Activated CD4-positive, CD25-positive, alpha-beta regulatory T cell (primary cell): ENCODE results near the gene RFESD.

Experiments used
- DNase-seq, 4 experiments: peaks; one replicate each; lab custom pipeline; 2025; lab: John Stamatoyannopoulos, UW

RFESD gene

DNA sequence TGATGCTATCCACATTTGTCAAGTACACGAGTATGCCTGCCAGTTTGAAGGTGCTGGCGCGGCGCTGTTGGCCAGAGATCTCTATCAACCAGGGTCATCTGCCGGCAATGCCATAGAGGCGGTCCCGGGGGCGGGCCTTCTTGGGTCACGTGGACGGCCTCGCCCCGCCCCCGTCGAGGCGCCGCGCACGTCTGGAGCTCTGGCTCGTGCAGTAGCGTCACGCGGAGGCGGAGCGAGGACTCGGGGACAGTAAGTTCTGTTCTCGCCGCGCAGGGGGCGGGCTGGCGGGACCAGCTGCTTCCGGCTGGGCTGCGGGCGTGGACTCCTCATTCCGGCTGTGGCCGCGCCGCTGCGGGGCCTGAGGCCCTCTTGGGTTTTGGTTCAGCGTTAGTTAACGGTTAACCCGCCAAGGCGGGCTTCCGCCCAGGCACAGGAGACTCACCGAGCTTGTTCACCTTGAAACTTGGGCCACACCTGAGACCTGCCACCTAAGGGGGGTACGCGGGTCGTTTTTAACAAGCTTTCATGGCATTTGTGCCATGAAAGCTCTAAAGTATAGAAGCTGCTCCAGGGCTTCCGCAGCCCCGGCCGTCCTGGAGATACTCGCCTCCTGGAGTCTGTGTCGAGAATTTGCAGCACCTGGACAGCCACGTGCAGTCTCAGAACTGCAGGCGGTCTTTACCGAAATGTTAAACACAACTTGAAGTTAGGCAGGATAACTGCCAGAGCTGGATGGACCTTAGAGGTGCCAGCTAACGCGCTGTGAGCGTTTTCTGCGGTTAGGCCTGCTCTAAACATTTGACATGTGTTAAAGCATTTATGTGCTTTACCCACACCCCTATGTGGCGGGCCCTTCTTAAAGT is at the start of gene RFESD:
RFESD (plus strand) TSS at position 209 of the 863 bp plus-strand sequence. CDS start 5,495 bp downstream, outside the sequence.
- DNase-seq, result peak; percentile 83 to 92 (median 88)

DNA sequence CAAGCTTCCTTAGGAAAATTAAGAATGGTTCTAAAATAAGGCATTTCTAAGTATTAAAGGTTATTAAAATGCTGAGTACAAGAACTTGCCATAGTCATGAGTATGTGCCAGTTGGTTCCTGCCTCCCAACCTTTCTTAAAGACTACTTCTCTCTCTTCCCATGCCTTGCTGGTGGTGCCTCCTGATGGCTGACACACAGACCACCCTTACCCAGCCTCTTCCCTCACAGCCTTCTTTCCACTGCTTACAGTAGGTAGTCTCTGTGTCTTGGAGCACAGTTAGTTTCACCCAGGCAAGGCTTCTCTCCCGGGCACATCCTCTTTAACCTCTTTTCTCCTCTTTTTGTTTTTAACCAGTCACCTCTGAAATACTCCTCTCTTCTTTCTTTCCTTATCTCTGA is 47.3 kb upstream of the RFESD start:
- no peak for DNase-seq

DNA sequence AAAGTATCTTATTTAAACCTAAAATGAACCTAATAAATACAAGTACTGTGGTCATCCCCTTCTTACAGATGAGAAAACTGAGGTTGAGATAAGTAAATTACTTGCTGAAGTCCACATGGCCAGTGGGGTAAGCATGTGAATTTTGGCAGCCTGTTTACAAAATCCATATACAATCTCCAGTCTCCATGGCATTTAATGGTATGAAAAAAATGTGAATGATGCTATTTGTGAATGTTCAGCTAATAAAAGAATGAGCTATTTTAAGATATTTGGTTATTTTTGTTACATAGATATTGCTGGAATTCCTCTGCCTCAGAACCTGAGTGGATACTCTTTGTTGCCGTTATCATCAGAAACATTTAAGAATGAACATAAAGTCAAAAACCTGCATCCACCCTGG is 46.0 kb upstream of the RFESD start:
- DNase-seq, result no peak

DNA sequence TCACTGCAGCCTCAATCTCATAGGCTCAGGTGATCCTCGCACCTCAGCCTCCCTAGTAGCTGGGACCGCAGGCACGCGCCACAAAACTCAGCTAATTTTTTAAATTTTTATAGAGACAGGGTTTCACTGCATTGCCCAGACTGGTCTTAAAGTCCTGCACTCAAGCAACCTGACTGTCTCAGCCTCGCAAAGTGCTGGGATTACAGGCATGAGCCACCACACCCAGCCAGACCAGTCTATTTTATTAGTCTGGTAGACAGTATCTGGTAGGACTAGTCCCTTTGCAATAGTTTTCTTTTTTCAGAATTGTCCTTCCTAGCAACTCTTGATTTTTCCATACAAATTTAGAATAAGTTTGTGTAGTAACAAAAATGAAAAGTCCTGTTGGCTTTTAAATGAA is 40.8 kb upstream of the RFESD start:
- DNase-seq, result no peak

DNA sequence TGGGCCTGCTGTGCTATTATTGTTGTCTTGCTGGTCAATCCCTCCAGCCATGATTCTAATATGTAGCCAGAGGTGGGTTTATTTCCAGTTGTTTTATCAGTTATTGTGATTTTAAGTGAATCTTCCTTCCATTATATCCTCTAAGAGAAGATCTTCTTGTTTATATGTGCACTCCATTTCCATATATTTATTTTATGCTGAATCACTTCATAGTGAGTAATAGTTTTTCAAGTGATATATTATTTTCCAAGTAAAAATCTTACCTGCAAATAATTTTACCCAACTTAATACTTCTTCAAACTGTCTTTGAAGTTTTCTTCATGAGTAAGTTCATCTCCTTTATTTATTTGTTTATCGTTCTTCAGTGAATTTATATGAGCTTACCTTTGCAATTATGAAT is 40.2 kb upstream of the RFESD start:
- no peak for DNase-seq

DNA sequence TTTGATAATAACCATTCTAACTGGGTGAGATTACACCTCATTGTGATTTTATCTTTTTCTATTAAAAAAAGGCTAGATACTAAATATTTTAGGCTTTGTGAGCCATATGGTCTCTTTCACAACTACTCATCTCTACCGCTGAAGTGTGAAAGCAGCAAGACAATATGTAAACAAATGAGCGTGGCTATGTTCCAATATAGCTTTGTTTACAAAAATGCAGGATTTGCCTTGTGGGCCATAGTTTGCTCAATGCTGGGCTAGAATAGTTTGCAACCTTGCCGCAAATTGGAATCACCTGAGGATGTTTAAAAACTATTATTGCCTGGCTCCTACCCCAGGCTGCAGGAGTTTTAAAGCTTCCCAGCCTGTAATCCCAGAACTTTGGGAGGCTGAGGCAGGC is 36.9 kb upstream of the RFESD start:
- no peak for DNase-seq

DNA sequence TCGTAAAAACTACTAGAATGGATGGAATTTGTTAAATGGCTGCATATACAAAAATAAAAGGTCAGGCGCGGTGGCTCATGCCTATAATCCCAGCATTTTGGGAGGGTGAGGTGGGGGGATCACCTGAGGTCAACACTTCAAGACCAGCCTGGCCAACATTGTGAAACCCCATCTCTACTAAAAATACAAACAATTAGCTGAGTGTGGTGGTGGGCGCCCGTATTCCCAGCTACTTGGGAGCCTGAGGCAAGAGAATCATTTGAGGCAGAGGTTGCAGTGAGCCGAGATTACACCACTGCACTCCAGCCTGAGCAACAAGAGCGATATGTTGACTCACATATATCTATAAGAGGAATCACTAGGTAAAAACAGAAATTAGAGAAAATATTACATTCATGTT is 36.0 kb upstream of the RFESD start:
- no peak for DNase-seq

DNA sequence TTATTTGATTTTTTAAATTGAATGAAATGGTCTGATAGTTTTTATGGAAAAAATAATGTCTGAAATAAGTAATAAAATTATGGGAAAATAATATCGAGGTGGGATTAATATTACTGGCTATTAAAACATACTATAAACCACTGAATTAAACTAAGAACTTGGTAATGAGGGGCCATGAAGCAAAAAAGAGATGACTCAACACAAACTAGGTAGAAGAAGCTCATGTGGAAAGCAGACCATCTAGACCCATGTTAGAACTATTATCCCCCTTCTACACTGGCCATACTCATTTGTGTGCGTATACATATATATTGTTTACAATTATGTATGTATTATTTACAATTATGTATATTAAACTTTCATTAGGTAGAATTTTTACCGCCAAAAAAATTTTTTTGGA is 35.2 kb upstream of the RFESD start:
- no peak for DNase-seq

DNA sequence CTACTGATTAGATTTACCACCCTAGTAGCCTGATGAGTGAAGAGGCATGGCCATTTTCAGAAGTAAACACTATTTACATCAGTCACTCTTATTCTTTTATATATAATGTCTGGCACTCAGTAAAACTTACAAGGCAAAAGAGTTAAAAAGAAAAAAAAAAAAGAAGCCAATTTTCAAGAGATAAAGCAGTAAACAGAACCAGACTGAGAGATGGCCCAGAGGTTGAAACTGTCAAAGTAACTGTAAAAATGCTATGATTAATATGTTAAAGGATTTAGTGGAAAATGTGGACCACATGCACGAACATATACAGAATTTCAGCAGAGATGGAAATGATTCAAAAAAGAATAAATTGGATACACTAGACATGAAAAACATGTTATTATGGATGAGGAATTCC is 33.1 kb upstream of the RFESD start:
- no peak for DNase-seq

DNA sequence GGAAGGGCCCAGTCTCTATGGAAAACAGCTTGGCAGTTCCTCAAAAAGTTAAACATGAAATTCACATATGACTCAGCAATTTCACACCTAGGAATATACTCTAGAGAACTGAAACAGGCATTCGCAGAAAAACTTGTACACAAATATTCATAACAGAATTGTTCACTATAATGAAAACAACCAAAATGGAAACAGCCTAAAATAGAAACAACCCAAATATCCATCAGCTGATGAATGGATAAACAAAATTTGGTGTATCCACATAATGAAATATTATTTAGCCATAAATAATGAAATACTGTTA is 31.5 kb upstream of the RFESD start:
- DNase-seq, result no peak

DNA sequence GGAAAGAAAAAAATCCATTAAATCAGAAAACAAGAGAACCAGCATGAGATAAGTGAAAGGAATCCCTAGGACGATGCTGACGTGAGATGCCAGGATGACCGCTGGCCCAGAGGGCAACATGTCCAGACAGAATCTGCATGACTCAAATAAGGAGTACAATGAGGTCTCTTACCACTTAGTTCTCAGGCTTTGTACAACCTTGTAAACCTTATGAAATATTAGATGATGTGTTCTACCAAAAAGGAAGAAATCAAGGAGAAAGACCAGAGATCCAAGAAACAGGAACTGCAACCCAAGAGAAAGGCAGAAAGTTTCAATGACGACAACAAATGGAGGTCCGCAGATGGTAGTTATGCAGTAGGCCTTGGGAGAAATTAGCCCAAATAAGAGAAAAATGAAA is 29.5 kb upstream of the RFESD start:
- DNase-seq, result no peak

DNA sequence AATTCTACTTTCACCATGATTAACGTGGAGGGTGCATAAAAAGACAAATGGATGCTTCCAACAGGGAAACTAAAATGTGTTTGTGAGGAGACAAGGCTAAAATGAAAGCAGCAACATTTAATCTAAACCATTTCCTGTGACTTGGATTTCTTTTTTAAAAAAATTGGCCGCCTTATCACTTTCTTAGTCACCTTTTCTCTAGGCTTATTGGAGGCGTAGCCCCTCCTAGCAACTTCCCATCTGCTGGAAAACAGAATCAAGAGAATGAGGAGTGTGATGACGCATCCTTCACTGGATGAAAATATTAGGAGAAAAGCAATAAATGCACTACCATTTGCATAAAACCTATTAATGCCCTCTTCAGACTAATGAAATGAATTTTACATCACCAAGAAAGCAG is 27.5 kb upstream of the RFESD start:
- no peak for DNase-seq

DNA sequence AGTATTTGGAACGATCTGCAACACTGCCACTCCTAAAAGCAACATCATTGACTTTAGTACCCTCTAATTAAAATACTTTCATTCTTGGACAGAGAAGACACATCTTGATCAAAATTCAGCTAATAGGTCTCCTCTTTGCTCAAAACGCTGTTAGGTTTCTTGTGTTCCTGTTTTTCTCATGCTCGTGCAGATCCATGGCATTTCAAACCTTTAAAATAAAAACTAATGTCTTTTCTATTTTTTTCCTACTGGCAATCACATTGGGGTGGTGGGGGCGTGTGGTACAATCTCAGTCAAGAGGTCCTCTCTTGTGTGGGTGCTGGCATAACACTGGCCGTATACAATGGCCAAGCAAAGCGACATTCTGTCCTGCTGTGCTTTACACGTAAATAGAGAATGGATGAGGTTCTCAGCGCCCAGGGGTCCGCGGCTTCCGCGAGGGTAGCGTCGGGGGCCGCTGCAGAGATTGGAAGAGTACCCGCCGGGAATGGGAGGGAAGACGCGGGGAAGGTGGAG is 27.0 kb upstream of the RFESD start:
- no peak for DNase-seq

DNA sequence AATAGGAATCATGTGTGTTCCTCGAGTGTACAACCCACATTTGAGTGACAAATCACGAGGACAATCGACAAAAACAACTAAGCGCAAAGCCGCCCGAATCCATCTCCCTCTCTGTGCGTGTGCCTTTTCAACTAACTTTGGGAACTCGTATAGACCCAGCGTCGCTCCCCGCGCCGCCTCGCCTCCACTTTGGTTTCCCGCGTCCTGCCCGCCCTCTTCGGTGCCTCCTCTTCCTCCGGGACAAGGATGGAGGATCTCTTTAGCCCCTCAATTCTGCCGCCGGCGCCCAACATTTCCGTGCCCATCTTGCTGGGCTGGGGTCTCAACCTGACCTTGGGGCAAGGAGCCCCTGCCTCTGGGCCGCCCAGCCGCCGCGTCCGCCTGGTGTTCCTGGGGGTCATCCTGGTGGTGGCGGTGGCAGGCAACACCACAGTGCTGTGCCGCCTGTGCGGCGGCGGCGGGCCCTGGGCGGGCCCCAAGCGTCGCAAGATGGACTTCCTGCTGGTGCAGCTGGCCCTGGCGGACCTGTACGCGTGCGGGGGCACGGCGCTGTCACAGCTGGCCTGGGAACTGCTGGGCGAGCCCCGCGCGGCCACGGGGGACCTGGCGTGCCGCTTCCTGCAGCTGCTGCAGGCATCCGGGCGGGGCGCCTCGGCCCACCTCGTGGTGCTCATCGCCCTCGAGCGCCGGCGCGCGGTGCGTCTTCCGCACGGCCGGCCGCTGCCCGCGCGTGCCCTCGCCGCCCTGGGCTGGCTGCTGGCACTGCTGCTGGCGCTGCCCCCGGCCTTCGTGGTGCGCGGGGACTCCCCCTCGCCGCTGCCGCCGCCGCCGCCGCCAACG is 26.3 kb upstream of the RFESD start, which contains the start of gene GPR150:
GPR150 (plus strand) TSS at position 58 of the 840 bp plus-strand sequence; CDS start at position 247, 189 bp downstream.
- peak; percentile 16 to 40 (median 31) for DNase-seq

DNA sequence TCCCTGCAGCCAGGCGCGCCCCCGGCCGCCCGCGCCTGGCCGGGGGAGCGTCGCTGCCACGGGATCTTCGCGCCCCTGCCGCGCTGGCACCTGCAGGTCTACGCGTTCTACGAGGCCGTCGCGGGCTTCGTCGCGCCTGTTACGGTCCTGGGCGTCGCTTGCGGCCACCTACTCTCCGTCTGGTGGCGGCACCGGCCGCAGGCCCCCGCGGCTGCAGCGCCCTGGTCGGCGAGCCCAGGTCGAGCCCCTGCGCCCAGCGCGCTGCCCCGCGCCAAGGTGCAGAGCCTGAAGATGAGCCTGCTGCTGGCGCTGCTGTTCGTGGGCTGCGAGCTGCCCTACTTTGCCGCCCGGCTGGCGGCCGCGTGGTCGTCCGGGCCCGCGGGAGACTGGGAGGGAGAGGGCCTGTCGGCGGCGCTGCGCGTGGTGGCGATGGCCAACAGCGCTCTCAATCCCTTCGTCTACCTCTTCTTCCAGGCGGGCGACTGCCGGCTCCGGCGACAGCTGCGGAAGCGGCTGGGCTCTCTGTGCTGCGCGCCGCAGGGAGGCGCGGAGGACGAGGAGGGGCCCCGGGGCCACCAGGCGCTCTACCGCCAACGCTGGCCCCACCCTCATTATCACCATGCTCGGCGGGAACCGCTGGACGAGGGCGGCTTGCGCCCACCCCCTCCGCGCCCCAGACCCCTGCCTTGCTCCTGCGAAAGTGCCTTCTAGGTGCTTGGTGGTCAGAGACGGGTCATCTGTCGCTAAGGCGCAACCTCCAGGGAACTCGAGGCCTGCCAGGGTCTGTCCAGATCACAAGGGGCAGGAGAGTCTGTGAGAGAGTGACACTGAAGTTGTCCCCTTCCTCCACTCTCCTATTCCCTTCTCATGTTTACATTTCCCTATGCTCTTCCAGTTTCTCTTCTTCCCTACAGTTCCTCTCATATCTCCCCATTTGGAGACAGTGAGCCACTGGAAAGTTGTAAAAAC is 25.4 kb upstream of the RFESD start:
- peak in 2 of 4 experiments; percentile 5 to 9 for DNase-seq

DNA sequence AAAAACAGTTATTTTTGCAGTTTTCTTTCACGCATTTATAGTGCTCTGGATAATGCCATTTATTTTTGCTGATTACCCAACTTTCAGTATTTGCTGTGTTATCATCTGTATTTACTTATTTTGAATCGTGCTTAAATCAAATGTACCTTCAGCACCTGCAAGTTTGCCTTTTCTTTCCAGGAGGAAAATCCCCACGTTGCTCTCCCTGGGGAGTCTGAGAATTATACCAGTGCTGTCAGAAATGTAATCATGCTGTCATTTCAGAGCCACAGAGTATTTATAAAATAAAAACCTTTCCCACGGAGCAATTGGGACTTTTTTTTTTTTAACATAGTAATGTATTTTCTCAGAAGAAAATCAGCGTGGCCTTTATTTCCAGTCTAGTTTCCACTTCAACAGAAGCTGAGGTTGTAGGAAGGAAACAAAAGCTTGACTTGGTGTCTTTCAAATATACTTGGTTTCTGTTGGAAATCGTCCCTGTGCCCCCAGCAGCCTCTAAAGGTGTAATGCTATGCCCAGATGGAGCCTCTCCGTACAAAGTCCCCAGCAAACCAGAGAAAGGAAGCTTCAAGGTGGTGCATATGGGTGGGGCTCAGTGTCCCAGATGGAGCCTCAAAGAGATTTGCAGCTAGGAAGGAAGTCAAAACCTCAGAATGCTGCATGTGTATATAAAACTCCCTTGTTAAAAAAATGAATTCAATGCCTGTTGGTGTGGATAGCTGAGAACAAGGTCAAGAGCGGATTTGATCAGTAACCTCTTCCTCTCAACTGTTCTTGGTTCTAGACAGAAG is 24.5 kb upstream of the RFESD start:
- DNase-seq, result no peak

DNA sequence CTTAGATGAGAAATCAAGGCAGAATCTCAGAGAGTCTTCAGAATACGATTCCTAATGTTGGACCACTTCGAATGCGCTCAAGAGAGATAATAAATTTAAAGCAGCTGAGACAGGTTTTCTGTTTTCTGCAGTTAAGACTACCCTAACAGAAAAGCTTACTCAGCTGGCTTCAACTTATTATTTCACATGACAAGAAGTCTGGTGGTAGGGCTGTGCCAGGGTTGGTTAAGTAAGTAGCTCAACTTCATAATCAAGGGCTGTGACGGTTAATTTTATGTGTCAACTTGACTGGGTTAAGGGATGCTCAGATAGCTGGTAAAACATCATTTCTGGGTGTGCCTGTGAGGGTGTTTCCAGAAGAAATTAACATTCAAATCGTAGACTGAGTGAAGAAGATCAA is 22.9 kb upstream of the RFESD start:
- DNase-seq, result no peak

DNA sequence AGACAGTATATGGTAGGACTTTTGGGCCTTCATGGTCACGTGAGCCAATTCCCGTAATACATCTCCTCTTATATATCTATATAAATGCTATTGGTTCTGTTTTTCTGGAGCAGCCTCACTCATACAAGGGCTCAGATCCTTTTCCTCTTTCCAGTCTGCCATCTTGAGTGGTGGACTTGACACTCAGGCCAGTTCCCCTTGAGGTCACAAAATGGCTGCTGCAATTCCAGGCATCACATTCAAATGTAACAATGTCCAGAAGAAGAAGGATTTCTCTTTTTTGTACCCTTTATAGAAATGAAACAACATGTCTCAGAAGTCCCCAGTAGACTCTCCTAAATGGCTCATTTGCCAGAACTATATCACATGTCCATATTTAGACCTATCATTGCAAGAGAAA is 22.2 kb upstream of the RFESD start:
- DNase-seq, result no peak

DNA sequence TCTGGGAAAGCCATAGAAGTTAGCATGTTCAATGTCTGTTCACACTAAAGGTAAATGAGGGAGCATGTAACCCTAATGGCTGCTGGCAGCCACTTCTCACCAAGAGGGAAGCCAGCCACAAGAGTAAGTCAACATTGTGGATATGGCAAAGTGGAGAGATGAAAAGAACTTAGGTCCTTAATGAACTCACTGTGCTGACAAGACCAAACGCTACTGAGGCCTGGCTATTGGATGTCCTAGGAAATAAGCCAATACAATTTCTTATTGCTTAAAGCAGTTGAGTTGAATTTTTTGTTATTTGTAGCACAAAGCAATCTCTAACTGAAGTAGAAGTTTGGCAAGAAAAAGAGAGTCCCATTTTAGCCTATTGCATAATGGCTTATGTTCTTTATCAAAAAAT is 19.9 kb upstream of the RFESD start:
- DNase-seq, result no peak

DNA sequence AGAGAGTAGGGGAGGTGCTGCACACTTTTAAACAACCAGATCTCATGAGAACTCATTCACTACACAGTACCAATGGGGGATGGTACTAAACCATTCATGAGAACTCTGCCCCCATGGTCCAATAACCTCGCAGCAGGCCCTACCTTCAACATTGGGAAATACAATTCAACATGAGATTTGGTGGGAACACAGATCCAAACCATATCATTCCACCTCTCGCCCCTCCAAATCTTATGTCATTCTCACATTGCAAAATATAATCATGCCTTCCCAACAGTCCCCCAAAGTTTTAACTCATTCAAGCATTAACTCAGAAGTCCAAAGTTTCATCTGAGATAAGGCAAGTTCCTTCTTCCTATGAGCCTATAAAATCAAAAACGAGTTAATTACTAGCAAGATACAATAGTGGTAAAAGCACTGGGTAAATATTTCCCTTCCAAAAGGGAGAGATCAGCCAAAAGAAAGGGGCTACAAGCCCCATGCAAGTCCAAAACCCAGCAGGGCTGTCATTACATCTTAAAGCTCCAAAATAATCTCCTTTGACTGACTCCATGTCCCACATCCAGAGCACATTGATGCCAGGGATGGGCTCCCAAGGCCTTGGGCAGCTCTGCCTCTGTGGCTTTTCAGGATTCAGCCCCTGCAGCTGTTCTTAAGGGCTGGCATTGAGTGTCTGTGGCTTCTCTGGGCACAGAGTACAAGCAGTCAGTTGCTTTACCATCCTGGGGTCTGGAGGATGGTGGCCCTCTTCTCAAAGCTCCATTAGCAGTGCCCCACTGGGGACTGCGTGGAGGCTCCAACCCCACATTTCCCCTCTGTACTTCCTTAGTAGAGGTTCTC is 18.4 kb upstream of the RFESD start:
- no peak for DNase-seq
